NCI-H2107 (cell line): ENCODE data around the gene MMP23B.

Experiments used
- DNase-seq: peaks from one replicate; lab custom pipeline; 2025; lab: John Stamatoyannopoulos, UW

Gene MMP23B

GRCh38 chr1:1620433-1621139 lies 11.4 kb upstream of the MMP23B start:
- DNase-seq: no peak

GRCh38 chr1:1621173-1622009 lies 10.6 kb upstream of the MMP23B start:
- no peak for DNase-seq

- DNase-seq: no peak
Measured at GRCh38 chr1:1622010-1622787, 9.8 kb upstream of the MMP23B start.

GRCh38 chr1:1622788-1623094 lies 9.2 kb upstream of the MMP23B start:
- DNase-seq: no peak

GRCh38 chr1:1623181-1623630 lies 8.8 kb upstream of the MMP23B start:
- no peak for DNase-seq

GRCh38 chr1:1623631-1624442 lies 8.1 kb upstream of the MMP23B start:
- DNase-seq: no peak

- DNase-seq: no peak
Measured at GRCh38 chr1:1624443-1625403, 7.2 kb upstream of the MMP23B start.

GRCh38 chr1:1625404-1625775 lies 6.6 kb upstream of the MMP23B start:
- DNase-seq: no peak

GRCh38 chr1:1625824-1626206 lies 6.2 kb upstream of the MMP23B start:
- DNase-seq: no peak

- no peak for DNase-seq
Measured at GRCh38 chr1:1626207-1627141, 5.5 kb upstream of the MMP23B start.

GRCh38 chr1:1627261-1627828 lies 4.6 kb upstream of the MMP23B start:
- no peak for DNase-seq

GRCh38 chr1:1627829-1628753 lies 3.9 kb upstream of the MMP23B start:
- no peak for DNase-seq

- DNase-seq: no peak
Measured at GRCh38 chr1:1628754-1629429, 3.1 kb upstream of the MMP23B start.

- no peak for DNase-seq
Measured at GRCh38 chr1:1629430-1630190, 2.4 kb upstream of the MMP23B start.

GRCh38 chr1:1630191-1630964 lies 1.6 kb upstream of the MMP23B start:
- DNase-seq: peak; percentile 28
